ENCODE measurements around the gene PROZ. TPM values are rescaled to one million over a fixed set of nuclear protein-coding genes. Genes with fewer than 3 reads are reported as not detected.

The PROZ gene
- total and polyA plus RNA-seq, 2 of the 13 experiments (the other 11 are each of a cell fraction or from before 2014, with no cell fraction given), result 5.6 to 22.5 TPM

- no peak for TF ChIP-seq BATF2 (CRISPR knock-in tag; IDR thresholded peaks at IDR 0.05)
- TF ChIP-seq ZNF777 (CRISPR knock-in tag; IDR thresholded peaks at IDR 0.05), result no peak
- 0 out of 2 replicates have a peak, but pooled peaks have one; percentile 22 for TF ChIP-seq IRF2 (CRISPR knock-in tag; IDR thresholded peaks at IDR 0.05)
- TF ChIP-seq ZNF574 (CRISPR knock-in tag; IDR thresholded peaks at IDR 0.05), result peak; percentile 63
- TF ChIP-seq ZNF678 (CRISPR knock-in tag; IDR thresholded peaks at IDR 0.05), result no peak
- peak; percentile 62; the same call in 1 of the 2 replicates for TF ChIP-seq NCOA2 (CRISPR knock-in tag; IDR thresholded peaks at IDR 0.05)
- peak; percentile 41; the same call in 1 of the 2 replicates for TF ChIP-seq GATAD1 (CRISPR knock-in tag; IDR thresholded peaks at IDR 0.05)
- 0 out of 2 replicates have a peak, but pooled peaks have one; percentile 58 for TF ChIP-seq KDM3A (CRISPR knock-in tag; IDR thresholded peaks at IDR 0.05; ENCODE audit: low read depth)
- 0 out of 2 replicates have a peak, but pooled peaks have one; percentile 29 for TF ChIP-seq ZFP90 (CRISPR knock-in tag; IDR thresholded peaks at IDR 0.05; ENCODE audit: borderline replicate concordance)
- TF ChIP-seq ZNF431 (CRISPR knock-in tag; IDR thresholded peaks at IDR 0.05; ENCODE audit: borderline replicate concordance, low read depth), result no peak
- TF ChIP-seq CREB1 (IDR thresholded peaks at IDR 0.05), result no peak
- no peak for TF ChIP-seq CREB1 (CRISPR knock-in tag; IDR thresholded peaks at IDR 0.05)
- peak; percentile 61 for TF ChIP-seq ZNF350 (CRISPR knock-in tag; IDR thresholded peaks at IDR 0.05; ENCODE audit: borderline replicate concordance, low read depth)
- TF ChIP-seq MAFF (IDR thresholded peaks at IDR 0.05; ENCODE audit: low read depth, low read length), result no peak
- no peak for TF ChIP-seq KLF11 (CRISPR knock-in tag; IDR thresholded peaks at IDR 0.05)
- TF ChIP-seq TEAD2 (CRISPR knock-in tag; IDR thresholded peaks at IDR 0.05), result no peak
- TF ChIP-seq PCBP2 (optimal IDR thresholded peaks at IDR 0.05; ENCODE audit: low read depth, low read length, poor library complexity, severe bottlenecking), result peak; percentile 50
- no peak for TF ChIP-seq AHDC1 (CRISPR knock-in tag; IDR thresholded peaks at IDR 0.05; ENCODE audit: borderline replicate concordance)
- no peak for TF ChIP-seq EHMT2 (IDR thresholded peaks at IDR 0.05; ENCODE audit: borderline replicate concordance, low read depth, low read length)
- no peak for TF ChIP-seq ZNF776 (CRISPR knock-in tag; IDR thresholded peaks at IDR 0.05)
- no peak for TF ChIP-seq ZNF20 (CRISPR knock-in tag; IDR thresholded peaks at IDR 0.05)
- TF ChIP-seq MAX (IDR thresholded peaks at IDR 0.05), result no peak
Observed at GRCh38 chr13:113157929-113158747, at the start of gene PROZ (continued).

All from HepG2 (cell line).